ENCODE data around the gene ACSL1. TPM values are rescaled to one million over a fixed set of nuclear protein-coding genes. Genes with fewer than 3 reads are reported as not detected.

The ACSL1 gene
- polyA plus RNA-seq, 1 experiment: 8.1 TPM

DNA sequence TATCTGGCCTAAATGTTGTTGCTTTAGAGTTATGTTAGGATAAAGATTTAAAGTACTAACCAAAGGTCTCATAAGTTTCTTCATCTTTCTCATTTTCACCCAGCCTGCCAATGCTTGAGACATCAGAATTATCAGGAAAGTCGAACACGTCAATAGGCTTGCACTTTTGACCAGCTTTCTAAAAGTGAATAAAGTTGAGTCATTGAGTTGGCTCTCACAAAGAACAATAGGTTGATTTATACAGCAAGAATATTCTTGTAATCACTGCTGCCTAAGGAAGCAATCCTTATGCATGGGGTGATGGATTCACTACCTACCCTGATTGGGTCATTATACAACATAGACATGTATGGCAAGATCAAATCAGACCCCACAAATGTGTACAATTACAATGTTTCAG is 96.9 kb downstream of the ACSL1 start:
- DNase-seq (ENCODE audit: low read depth): no peak
- ChIA-PET POLR2A (no interaction called here), CTCF (interaction anchor here (0.7 kb wide), 1 partner anchor 48 kb away, joined by 3 read pairs; no protein-coding TSS in a partner anchor)
- no peaks in the 10 kb centered on the region for H3K36me3 ChIP-seq (ENCODE audit: control insufficient read depth, insufficient read depth, low read length)
- no peak overlapping the region for H3K4me3 ChIP-seq (ENCODE audit: low read depth, low read length)
- TF ChIP-seq, protein P1, sequence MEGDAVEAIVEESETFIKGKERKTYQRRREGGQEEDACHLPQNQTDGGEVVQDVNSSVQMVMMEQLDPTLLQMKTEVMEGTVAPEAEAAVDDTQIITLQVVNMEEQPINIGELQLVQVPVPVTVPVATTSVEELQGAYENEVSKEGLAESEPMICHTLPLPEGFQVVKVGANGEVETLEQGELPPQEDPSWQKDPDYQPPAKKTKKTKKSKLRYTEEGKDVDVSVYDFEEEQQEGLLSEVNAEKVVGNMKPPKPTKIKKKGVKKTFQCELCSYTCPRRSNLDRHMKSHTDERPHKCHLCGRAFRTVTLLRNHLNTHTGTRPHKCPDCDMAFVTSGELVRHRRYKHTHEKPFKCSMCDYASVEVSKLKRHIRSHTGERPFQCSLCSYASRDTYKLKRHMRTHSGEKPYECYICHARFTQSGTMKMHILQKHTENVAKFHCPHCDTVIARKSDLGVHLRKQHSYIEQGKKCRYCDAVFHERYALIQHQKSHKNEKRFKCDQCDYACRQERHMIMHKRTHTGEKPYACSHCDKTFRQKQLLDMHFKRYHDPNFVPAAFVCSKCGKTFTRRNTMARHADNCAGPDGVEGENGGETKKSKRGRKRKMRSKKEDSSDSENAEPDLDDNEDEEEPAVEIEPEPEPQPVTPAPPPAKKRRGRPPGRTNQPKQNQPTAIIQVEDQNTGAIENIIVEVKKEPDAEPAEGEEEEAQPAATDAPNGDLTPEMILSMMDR (IDR thresholded peaks at IDR 0.05; ENCODE audit: insufficient read depth, low read depth, low read length): no peak
- H3K27me3 ChIP-seq (ENCODE audit: control insufficient read depth, insufficient read depth, low read length): no peaks in the 10 kb centered on the region

DNA sequence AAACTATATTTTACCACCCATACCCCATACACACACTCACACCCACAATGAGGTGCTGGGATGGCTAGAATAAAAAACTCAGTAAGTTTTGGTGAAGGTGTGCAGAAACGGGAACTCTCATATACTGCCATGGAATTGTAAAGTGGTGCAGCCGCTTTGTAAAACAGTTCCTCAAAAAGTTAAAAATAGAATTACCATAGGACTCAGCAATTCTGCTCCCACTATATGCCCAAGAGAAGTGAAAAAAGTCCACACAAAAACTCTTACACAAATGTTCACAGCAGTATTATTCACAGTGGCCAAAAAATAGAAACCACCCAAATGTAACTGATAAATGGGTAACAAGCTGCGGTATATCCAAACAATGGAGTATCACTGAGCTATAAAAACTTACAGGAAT is 98.3 kb downstream of the ACSL1 start:
- Histone ChIP-seq H3K4me3 (ENCODE audit: low read depth, low read length) (no peak overlapping the region), H3K27me3 (ENCODE audit: control insufficient read depth, insufficient read depth, low read length) (no peaks in the 10 kb centered on the region), H3K36me3 (ENCODE audit: control insufficient read depth, insufficient read depth, low read length) (no peaks in the 10 kb centered on the region)
- ChIA-PET POLR2A (no interaction called here), CTCF (no interaction called here)
- TF ChIP-seq, protein P1 (IDR thresholded peaks at IDR 0.05; ENCODE audit: insufficient read depth, low read depth, low read length): no peak
- DNase-seq (ENCODE audit: low read depth): no peak

DNA sequence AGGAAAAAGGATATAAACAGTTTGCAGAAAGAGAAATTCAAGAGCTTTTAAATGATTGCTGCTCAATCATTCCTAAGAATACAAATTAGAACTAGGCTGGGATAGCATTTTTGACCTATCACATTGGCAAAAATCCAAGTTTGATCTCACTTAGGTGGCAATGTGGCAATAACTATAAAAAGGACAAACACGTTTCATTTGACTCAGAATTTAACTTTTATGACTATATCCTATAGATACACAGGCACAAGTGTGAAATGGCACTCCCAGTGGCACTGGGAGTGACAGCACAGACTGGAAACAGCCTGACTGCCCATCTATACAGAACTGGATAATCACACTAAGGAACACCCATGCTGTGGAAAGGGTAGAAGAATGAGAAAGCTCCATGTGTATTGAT is 103.0 kb downstream of the ACSL1 start:
- ChIA-PET POLR2A (no interaction called here), CTCF (interaction anchor here (0.9 to 1.9 kb wide), 4 partner anchors 9 to 22 kb away, joined by 3 to 5 read pairs (median 4); no protein-coding TSS in a partner anchor)
- no peak for DNase-seq (ENCODE audit: low read depth)
- TF ChIP-seq, protein P1 (IDR thresholded peaks at IDR 0.05; ENCODE audit: insufficient read depth, low read depth, low read length): no peak
- Histone ChIP-seq H3K27me3 (ENCODE audit: control insufficient read depth, insufficient read depth, low read length) (no peaks in the 10 kb centered on the region), H3K36me3 (ENCODE audit: control insufficient read depth, insufficient read depth, low read length) (no peaks in the 10 kb centered on the region), H3K4me3 (ENCODE audit: low read depth, low read length) (no peak overlapping the region)

DNA sequence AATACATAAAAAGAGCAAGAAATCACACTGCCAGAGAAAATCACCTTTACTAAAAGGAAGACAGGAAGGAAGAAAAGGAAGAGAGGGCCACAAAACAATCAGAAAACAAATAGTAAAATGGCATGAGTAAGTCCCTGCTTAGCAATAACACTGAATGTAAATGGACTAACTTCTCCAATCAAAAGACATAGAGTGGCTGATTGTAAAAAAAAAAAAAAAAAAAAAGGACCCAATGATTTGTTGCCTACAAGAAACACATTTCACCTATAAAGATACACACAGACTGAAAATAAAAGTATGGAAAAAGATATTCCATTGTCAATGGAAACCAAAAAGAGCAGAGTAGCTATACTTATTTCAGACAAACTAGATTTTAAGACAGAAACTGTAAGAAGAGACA is 104.5 kb downstream of the ACSL1 start:
- Histone ChIP-seq H3K4me3 (ENCODE audit: low read depth, low read length) (no peak overlapping the region), H3K36me3 (ENCODE audit: control insufficient read depth, insufficient read depth, low read length) (no peaks in the 10 kb centered on the region), H3K27me3 (ENCODE audit: control insufficient read depth, insufficient read depth, low read length) (no peaks in the 10 kb centered on the region)
- POLR2A ChIA-PET: no interaction called here
- no peak for DNase-seq (ENCODE audit: low read depth)
- CTCF ChIA-PET: interaction anchor here (1.4 kb wide), 1 partner anchor 21 kb away, joined by 3 read pairs; no protein-coding TSS in a partner anchor
- TF ChIP-seq, protein P1 (IDR thresholded peaks at IDR 0.05; ENCODE audit: insufficient read depth, low read depth, low read length): no peak

DNA sequence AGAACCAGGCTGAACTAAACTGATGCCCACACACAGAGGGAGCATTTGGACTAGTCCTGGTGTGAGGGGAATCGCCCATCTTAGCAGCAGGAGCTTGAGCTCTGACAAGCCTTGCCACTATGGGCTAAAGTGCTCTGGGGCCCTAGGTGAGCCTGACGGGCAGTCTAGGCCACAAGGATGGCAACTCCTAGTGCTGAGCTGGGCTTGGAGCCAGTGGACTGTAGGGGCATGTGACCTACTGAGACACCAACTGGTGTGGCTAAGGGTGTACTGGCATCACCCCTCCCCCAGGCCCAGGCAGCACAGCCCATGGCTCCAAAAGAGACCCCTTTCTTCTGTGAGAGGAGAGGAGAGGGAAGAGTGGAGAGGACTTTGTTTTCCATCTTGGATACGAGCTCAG is 106.4 kb downstream of the ACSL1 start:
- no peak overlapping the region for H3K4me3 ChIP-seq (ENCODE audit: low read depth, low read length)
- H3K36me3 ChIP-seq (ENCODE audit: control insufficient read depth, insufficient read depth, low read length): no peaks in the 10 kb centered on the region
- no peak for DNase-seq (ENCODE audit: low read depth)
- ChIA-PET CTCF (no interaction called here), POLR2A (no interaction called here)
- no peaks in the 10 kb centered on the region for H3K27me3 ChIP-seq (ENCODE audit: control insufficient read depth, insufficient read depth, low read length)
- TF ChIP-seq, protein P1 (IDR thresholded peaks at IDR 0.05; ENCODE audit: insufficient read depth, low read depth, low read length): no peak

Measured in BJ (cell line).